SK-N-SH (cell line): ENCODE measurements around the gene KRTAP12-2. TPM values are rescaled to one million over a fixed set of nuclear protein-coding genes. Genes with fewer than 3 reads are reported as not detected.

Source experiments
- CTCF ChIA-PET: fragments of 300-600, 350-600 bp; formaldehyde crosslinking; extraction: SDS; loops from one replicate; lab custom pipeline; 2021; lab: Yijun Ruan, JAX
- POLR2A ChIA-PET: fragments of 350-600 bp; sonication (Branson Sonifier 250); formaldehyde crosslinking; extraction: SDS; loops from one replicate; lab custom pipeline; 2020; ENCODE audit warnings: antibody characterized with exemption, inconsistent platforms; lab: Yijun Ruan, JAX
- DNase-seq: peaks from one replicate; pipeline ENCODE4 v3.0.0; 2012
- H2AFZ ChIP-seq: fragments of 200-600 bp; sonication (generic); 2 replicates; pipeline ENCODE4 v1.8.1; 2016; ENCODE audit warnings: antibody characterized with exemption, mild to moderate bottlenecking, low read depth
- H3F3A ChIP-seq: fragments of 200-600 bp; sonication (generic); replicated peaks from 2 replicates; pipeline ENCODE3; 2016; ENCODE audit warnings: antibody characterized with exemption, mild to moderate bottlenecking; ENCODE audit not compliant: insufficient read depth
- H3K27ac ChIP-seq, 2 experiments: fragments of 200-500 bp in 1 of 2; fragments of 200-600 bp in 1 of 2; sonication (Bioruptor generic) in 1 of 2; sonication (generic), shearing (Covaris generic) in 1 of 2; 2 replicates each; pipeline versions ENCODE4 v1.5.1 to v1.6.1; 2014 to 2016; ENCODE audit warnings: low read depth in 2 of 2, inconsistent platforms in 1 of 2, low read length in 1 of 2, mild to moderate bottlenecking in 1 of 2, mixed read lengths in 1 of 2
- H3K27me3 ChIP-seq: fragments of 200-600 bp; sonication (generic), shearing (Covaris generic); 2 replicates; pipeline ENCODE4 v1.6.1; 2016; ENCODE audit warnings: mixed run types; ENCODE audit not compliant: insufficient read depth
- H3K36me3 ChIP-seq, 2 experiments: fragments of 200-500 bp in 1 of 2; fragments of 200-600 bp in 1 of 2; sonication (Bioruptor generic) in 1 of 2; sonication (generic) in 1 of 2; replicated peaks in 1 of 2; 2 replicates each; pipeline versions ENCODE3 to v1.5.1; 2014 to 2016; ENCODE audit warnings: low read length in 1 of 2, mild to moderate bottlenecking in 1 of 2; ENCODE audit not compliant: insufficient read depth in 2 of 2, control insufficient read depth in 1 of 2
- H3K4me1 ChIP-seq, 2 experiments: fragments of 200-500 bp in 1 of 2; fragments of 200-600 bp in 1 of 2; sonication (Bioruptor generic) in 1 of 2; sonication (generic), shearing (Covaris generic) in 1 of 2; 2 replicates each; pipeline versions ENCODE4 v1.5.1 to v1.6.1; 2014 to 2016; ENCODE audit warnings: low read depth in 1 of 2, low read length in 1 of 2, mixed run types in 1 of 2; ENCODE audit not compliant: insufficient read depth in 2 of 2, control insufficient read depth in 1 of 2
- H3K4me2 ChIP-seq: fragments of 200-600 bp; sonication (generic), shearing (Covaris generic); 2 replicates; pipeline ENCODE4 v1.6.1; 2017; ENCODE audit warnings: mixed run types
- H3K4me3 ChIP-seq, 2 experiments: fragments of 200-500 bp in 1 of 2; fragments of 200-600 bp in 1 of 2; sonication (Bioruptor generic) in 1 of 2; sonication (generic), shearing (Covaris generic) in 1 of 2; 2 replicates each; pipeline versions ENCODE4 v1.5.1 to v1.8.1; 2014 to 2016; ENCODE audit warnings: low read depth in 2 of 2, inconsistent platforms in 1 of 2, low read length in 1 of 2, mild to moderate bottlenecking in 1 of 2, mixed read lengths in 1 of 2, moderate library complexity in 1 of 2
- H3K79me2 ChIP-seq: fragments of 200-600 bp; sonication (generic); 2 replicates; pipeline ENCODE4 v1.8.1; 2017; ENCODE audit warnings: mild to moderate bottlenecking; ENCODE audit not compliant: insufficient read depth
- H3K9ac ChIP-seq: fragments of 200-600 bp; sonication (generic); 2 replicates; pipeline ENCODE4 v1.6.1; 2017; ENCODE audit warnings: mixed run types
- H3K9me2 ChIP-seq: fragments of 200-600 bp; sonication (generic); 2 replicates; pipeline ENCODE4 v1.6.1; 2017; ENCODE audit warnings: mixed run types
- H3K9me3 ChIP-seq: fragments of 200-600 bp; sonication (generic); 2 replicates; pipeline ENCODE4 v1.6.1; 2017; ENCODE audit warnings: mixed run types, mild to moderate bottlenecking, moderate library complexity
- H4K20me1 ChIP-seq: fragments of 200-600 bp; sonication (generic); 2 replicates; pipeline ENCODE4 v1.6.1; 2017; ENCODE audit warnings: mild to moderate bottlenecking, mixed run types; ENCODE audit not compliant: insufficient read depth
- CTCF ChIP-seq: fragments of 200-600 bp; sonication (generic); IDR thresholded peaks from 2 replicates; pipeline ENCODE4 v1.6.1; 2017; ENCODE audit warnings: antibody characterized with exemption, mild to moderate bottlenecking, moderate library complexity
- ELF1 ChIP-seq: IDR thresholded peaks from 2 replicates; pipeline ENCODE4 v1.4.0; 2012
- EP300 ChIP-seq, 2 experiments: IDR thresholded peaks; 2 replicates each; pipeline versions ENCODE4 v1.4.0 to v1.6.1; 2012; ENCODE audit warnings: borderline replicate concordance in 1 of 2, low read depth in 1 of 2, low read length in 1 of 2
- EZH2phosphoT487 ChIP-seq: fragments of 200-600 bp; sonication (generic); IDR thresholded peaks from 2 replicates; pipeline ENCODE4 v1.6.1; 2017; ENCODE audit warnings: low read depth, mixed run types, mild to moderate bottlenecking, antibody characterized with exemption, moderate library complexity, borderline replicate concordance
- FOSL2 ChIP-seq: IDR thresholded peaks from 2 replicates; pipeline ENCODE4 v1.4.0; 2012; ENCODE audit warnings: low read depth, mild to moderate bottlenecking, moderate library complexity, borderline replicate concordance
- FOXM1 ChIP-seq: IDR thresholded peaks from 2 replicates; pipeline ENCODE4 v1.4.0; 2012; ENCODE audit warnings: low read depth, mild to moderate bottlenecking
- GABPA ChIP-seq: IDR thresholded peaks from 2 replicates; pipeline ENCODE4 v1.4.0; 2012; ENCODE audit warnings: low read depth, mild to moderate bottlenecking
- GATA2 ChIP-seq: sonication (generic); formaldehyde crosslinking; IDR thresholded peaks from 2 replicates; pipeline ENCODE4 v1.5.0; 2020; ENCODE audit warnings: mild to moderate bottlenecking, missing genetic modification reagents
- JUND ChIP-seq: IDR thresholded peaks from 2 replicates; pipeline ENCODE4 v1.4.0; 2012
- MAX ChIP-seq: IDR thresholded peaks from 2 replicates; pipeline ENCODE4 v1.4.0; 2012; ENCODE audit warnings: low read depth
- NFIC ChIP-seq: IDR thresholded peaks from 2 replicates; pipeline ENCODE4 v1.4.0; 2012; ENCODE audit warnings: borderline replicate concordance
- POLR2AphosphoS5 ChIP-seq: IDR thresholded peaks from 2 replicates; pipeline ENCODE4 v1.6.1; 2012; ENCODE audit warnings: low read depth, low read length
- RAD21 ChIP-seq: IDR thresholded peaks from 2 replicates; pipeline ENCODE4 v1.6.1; 2012; ENCODE audit warnings: mild to moderate bottlenecking, low read length
- REST ChIP-seq: IDR thresholded peaks from 2 replicates; pipeline ENCODE4 v1.6.1; 2012; ENCODE audit warnings: mild to moderate bottlenecking, low read depth, low read length, moderate library complexity
- RFX5 ChIP-seq: IDR thresholded peaks from 2 replicates; pipeline ENCODE4 v1.6.1; 2012; ENCODE audit warnings: mild to moderate bottlenecking, improper control_type of control experiment, low read length
- RXRA ChIP-seq: IDR thresholded peaks from 2 replicates; pipeline ENCODE4 v1.4.0; 2012; ENCODE audit warnings: low read depth, mild to moderate bottlenecking, borderline replicate concordance
- SIN3A ChIP-seq: IDR thresholded peaks from 2 replicates; pipeline ENCODE4 v1.6.1; 2012; ENCODE audit warnings: low read depth, mild to moderate bottlenecking, low read length, moderate library complexity, borderline replicate concordance
- TCF12 ChIP-seq: IDR thresholded peaks from 2 replicates; pipeline ENCODE4 v1.4.0; 2012
- WGBS: methylation state at CpG from one replicate; pipeline ENCODE4 v1.1.6; 2017; ENCODE audit warnings: low lambda C conversion rate; 5-methylcytosine and 5-hydroxymethylcytosine counted together
- polyA plus RNA-seq, 3 experiments: library from polyadenylated mRNA; depleted of rRNA; stranded (reverse); fragments of >200 nt; gene quantifications; 2 replicates each; pipeline ENCODE4 v1.2.3, GENCODE V29; 2012
- TF ChIP-seq, protein P1 (sequence below): IDR thresholded peaks from 2 replicates; pipeline ENCODE4 v1.4.0; 2012; ENCODE audit warnings: low read depth, borderline replicate concordance

KRTAP12-2 gene
- polyA plus RNA-seq, 1 of the 3 experiments (the other 2 are of a cell fraction), result not detected

DNA sequence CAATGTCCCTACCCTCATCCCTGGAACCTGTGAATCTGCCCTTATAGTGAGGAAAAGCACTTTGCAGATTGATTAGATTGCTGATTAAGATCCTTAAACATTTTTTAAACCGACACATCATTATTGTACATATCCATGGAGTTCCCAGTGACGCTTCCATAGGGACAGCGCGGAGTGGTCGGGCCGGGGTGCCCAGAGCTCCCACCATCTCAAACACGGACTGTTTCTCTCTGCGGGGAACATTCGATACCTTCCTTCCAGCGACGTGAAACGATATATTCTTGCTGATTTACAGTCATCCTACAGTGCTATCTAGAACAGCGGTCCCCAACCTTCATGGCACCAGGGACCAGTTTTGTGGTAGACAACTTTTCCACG, 34.3 kb upstream of the KRTAP12-2 start:
- POLR2A ChIA-PET, result no interaction called here
- 12% methylated on average over 14 of the region's 14 CpGs for WGBS
- no peaks in the 10 kb centered on the region for H3K79me2 ChIP-seq
- TF ChIP-seq RFX5 (no peak), FOSL2 (no peak), FOXM1 (no peak), NFIC (no peak), GATA2 (CRISPR knock-in tag) (no peak), EP300 (IDR thresholded peaks at IDR 0.05; ENCODE audit: borderline replicate concordance in 1 of 2, low read depth in 1 of 2, low read length in 1 of 2) (no peak), RAD21 (no peak), ELF1 (no peak), SIN3A (no peak), GABPA (no peak), EZH2phosphoT487 (no peak), RXRA (no peak), JUND (no peak), TCF12 (no peak), POLR2AphosphoS5 (no peak), CTCF (no peak), REST (no peak), MAX (no peak)
- TF ChIP-seq, protein P1, sequence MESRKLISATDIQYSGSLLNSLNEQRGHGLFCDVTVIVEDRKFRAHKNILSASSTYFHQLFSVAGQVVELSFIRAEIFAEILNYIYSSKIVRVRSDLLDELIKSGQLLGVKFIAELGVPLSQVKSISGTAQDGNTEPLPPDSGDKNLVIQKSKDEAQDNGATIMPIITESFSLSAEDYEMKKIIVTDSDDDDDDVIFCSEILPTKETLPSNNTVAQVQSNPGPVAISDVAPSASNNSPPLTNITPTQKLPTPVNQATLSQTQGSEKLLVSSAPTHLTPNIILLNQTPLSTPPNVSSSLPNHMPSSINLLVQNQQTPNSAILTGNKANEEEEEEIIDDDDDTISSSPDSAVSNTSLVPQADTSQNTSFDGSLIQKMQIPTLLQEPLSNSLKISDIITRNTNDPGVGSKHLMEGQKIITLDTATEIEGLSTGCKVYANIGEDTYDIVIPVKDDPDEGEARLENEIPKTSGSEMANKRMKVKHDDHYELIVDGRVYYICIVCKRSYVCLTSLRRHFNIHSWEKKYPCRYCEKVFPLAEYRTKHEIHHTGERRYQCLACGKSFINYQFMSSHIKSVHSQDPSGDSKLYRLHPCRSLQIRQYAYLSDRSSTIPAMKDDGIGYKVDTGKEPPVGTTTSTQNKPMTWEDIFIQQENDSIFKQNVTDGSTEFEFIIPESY, result no peak
- TF ChIP-seq, all 33 proteins: peak for 0
- Histone ChIP-seq H2AFZ (no peak overlapping the region), H3K9me3 (no peaks in the 10 kb centered on the region), H3K4me2 (no peak overlapping the region), H3K9me2 (no peaks in the 10 kb centered on the region), H3F3A (no peaks in the 10 kb centered on the region), H3K4me1 (no peaks in the 10 kb centered on the region; a peak in 1 of 4 replicates), H3K27ac (no peak overlapping the region), H3K27me3 (peaks cover 81% of the 10 kb centered on the region), H3K36me3 (no peaks in the 10 kb centered on the region), H3K9ac (no peak overlapping the region), H3K4me3 (no peak overlapping the region), H4K20me1 (no peaks in the 10 kb centered on the region)
- DNase-seq, result peak; percentile 11
- CTCF ChIA-PET, result interaction anchor here (1.1 to 1.9 kb wide), 2 partner anchors 92 to 99 kb away, joined by 3 to 7 read pairs; no protein-coding TSS in a partner anchor
